IMR-90 (cell line): ENCODE results near the gene GCGR. TPM values are rescaled to one million over a fixed set of nuclear protein-coding genes. Genes with fewer than 3 reads are reported as not detected.

Experiments used
- ATAC-seq: fragments of 200-7000 bp; cut with Tn5 transposase; 2 replicates; pipeline ENCODE4 v1.9.1; 2020; ENCODE audit warnings: low read depth, mild to moderate bottlenecking, moderate library complexity
- BruUV-seq: library from RNA; stranded (reverse); fragments of 400-500 nt; replicated peaks from 2 replicates; lab custom pipeline; 2021; lab: Mats Ljungman, UMichigan
- CTCF ChIA-PET: fragments of 300-600 bp; formaldehyde crosslinking; extraction: SDS; loops from one replicate; lab custom pipeline; 2021; ENCODE audit warnings: antibody characterized with exemption; lab: Yijun Ruan, JAX
- POLR2A ChIA-PET: fragments of 300-600 bp; sonication (Branson Sonifier 250); formaldehyde crosslinking; loops from one replicate; lab custom pipeline; 2022; ENCODE audit warnings: antibody characterized with exemption; ENCODE audit not compliant: unreplicated experiment; lab: Charles Lee
- DNase-seq: peaks from one replicate; pipeline ENCODE4 v3.0.0; 2013
- H2AFZ ChIP-seq: replicated peaks from 2 replicates; pipeline ENCODE3; 2013; ENCODE audit warnings: low read length, mild to moderate bottlenecking; ENCODE audit not compliant: poor library complexity
- H2AK5ac ChIP-seq: 2 replicates; pipeline ENCODE4 v1.6.1; 2013; ENCODE audit warnings: low read depth, low read length, inconsistent platforms
- H2AK9ac ChIP-seq: replicated peaks from 2 replicates; pipeline ENCODE3; 2013; ENCODE audit warnings: mild to moderate bottlenecking, low read depth, low read length, moderate library complexity; ENCODE audit not compliant: poor library complexity
- H2BK120ac ChIP-seq: 2 replicates; pipeline ENCODE4 v1.6.1; 2013; ENCODE audit warnings: low read depth, low read length, inconsistent platforms
- H2BK15ac ChIP-seq: 3 replicates; pipeline ENCODE4 v1.6.1; 2013; ENCODE audit warnings: low read depth, low read length, inconsistent platforms
- H2BK20ac ChIP-seq: 2 replicates; pipeline ENCODE4 v1.6.1; 2013; ENCODE audit warnings: low read depth, mild to moderate bottlenecking, inconsistent platforms, low read length, moderate library complexity
- H2BK5ac ChIP-seq: 2 replicates; pipeline ENCODE4 v1.6.1; 2013; ENCODE audit warnings: mild to moderate bottlenecking, low read depth, low read length, inconsistent platforms; ENCODE audit not compliant: poor library complexity, severe bottlenecking
- H3K14ac ChIP-seq: replicated peaks from 2 replicates; pipeline ENCODE4 v1.6.1; 2013; ENCODE audit warnings: low read depth, low read length, inconsistent platforms
- H3K18ac ChIP-seq: 2 replicates; pipeline ENCODE4 v1.6.1; 2013; ENCODE audit warnings: low read depth, low read length, control low read depth
- H3K23ac ChIP-seq: 2 replicates; pipeline ENCODE4 v1.6.1; 2013; ENCODE audit warnings: low read depth, low read length, inconsistent platforms
- H3K27ac ChIP-seq: 2 replicates; pipeline ENCODE4 v1.5.1; 2013; ENCODE audit warnings: mild to moderate bottlenecking, control low read depth, low read length; ENCODE audit not compliant: insufficient read depth
- H3K27me3 ChIP-seq: 2 replicates; pipeline ENCODE4 v1.6.1; 2013; ENCODE audit warnings: low read length; ENCODE audit not compliant: control insufficient read depth, insufficient read depth
- H3K36me3 ChIP-seq: 2 replicates; pipeline ENCODE4 v1.6.1; 2013; ENCODE audit warnings: low read length, mixed read lengths; ENCODE audit not compliant: control insufficient read depth, insufficient read depth
- H3K4ac ChIP-seq: 2 replicates; pipeline ENCODE4 v1.6.1; 2013; ENCODE audit warnings: low read depth, low read length, inconsistent platforms
- H3K4me1 ChIP-seq: 2 replicates; pipeline ENCODE4 v1.6.1; 2013; ENCODE audit warnings: low read length, mixed read lengths; ENCODE audit not compliant: control insufficient read depth, insufficient read depth
- H3K4me2 ChIP-seq: 2 replicates; pipeline ENCODE4 v1.6.1; 2013; ENCODE audit warnings: low read depth, mild to moderate bottlenecking, control low read depth, low read length, moderate library complexity
- H3K4me3 ChIP-seq: 2 replicates; pipeline ENCODE4 v1.5.1; 2013; ENCODE audit warnings: low read depth, mild to moderate bottlenecking, control low read depth, low read length, moderate library complexity; ENCODE audit not compliant: insufficient read depth
- H3K56ac ChIP-seq: 2 replicates; pipeline ENCODE4 v1.6.1; 2013; ENCODE audit warnings: low read length, inconsistent platforms; ENCODE audit not compliant: insufficient read depth; ENCODE audit errors: extremely low read depth
- H3K79me1 ChIP-seq, 2 experiments: 2 replicates each; pipeline ENCODE4 v1.6.1; 2013; ENCODE audit warnings: low read length in 2 of 2, inconsistent platforms in 1 of 2, low read depth in 1 of 2
- H3K9ac ChIP-seq: 2 replicates; pipeline ENCODE4 v1.6.1; 2013; ENCODE audit warnings: low read depth, low read length, control low read depth
- H3K9me1 ChIP-seq: 2 replicates; pipeline ENCODE4 v1.6.1; 2013; ENCODE audit warnings: low read length, inconsistent platforms; ENCODE audit not compliant: insufficient read depth
- H3K9me3 ChIP-seq: 2 replicates; pipeline ENCODE4 v1.6.1; 2013; ENCODE audit warnings: low read length; ENCODE audit not compliant: control insufficient read depth, insufficient read depth
- H4K20me1 ChIP-seq: 2 replicates; pipeline ENCODE4 v1.6.1; 2013; ENCODE audit warnings: low read length, inconsistent platforms; ENCODE audit not compliant: insufficient read depth
- H4K5ac ChIP-seq: 2 replicates; pipeline ENCODE4 v1.6.1; 2013; ENCODE audit warnings: mild to moderate bottlenecking, low read depth, low read length, control low read depth
- H4K8ac ChIP-seq, 2 experiments: 2 replicates each; pipeline ENCODE4 v1.6.1; 2013; ENCODE audit warnings: low read depth in 2 of 2, low read length in 2 of 2, control low read depth in 1 of 2, inconsistent platforms in 1 of 2
- H4K91ac ChIP-seq: 2 replicates; pipeline ENCODE4 v1.6.1; 2013; ENCODE audit warnings: low read depth, low read length, inconsistent platforms; ENCODE audit not compliant: insufficient read depth
- CEBPB ChIP-seq: IDR thresholded peaks from 2 replicates; pipeline ENCODE4 v1.6.1; 2012; ENCODE audit warnings: low read depth, low read length, improper control_type of control experiment
- CHD1 ChIP-seq: IDR thresholded peaks from 2 replicates; pipeline ENCODE4 v1.6.1; 2012; ENCODE audit warnings: low read depth, low read length, improper control_type of control experiment
- MAZ ChIP-seq: IDR thresholded peaks from 2 replicates; pipeline ENCODE4 v1.6.1; 2012; ENCODE audit warnings: low read depth, mild to moderate bottlenecking, low read length, improper control_type of control experiment, moderate library complexity, borderline replicate concordance
- NFE2L2 ChIP-seq: fragments of 150-350 bp; IDR thresholded peaks from 2 replicates; pipeline ENCODE4 v1.6.1; 2016; ENCODE audit warnings: low read depth, mild to moderate bottlenecking, low read length
- POLR2A ChIP-seq: IDR thresholded peaks from 2 replicates; pipeline ENCODE4 v1.6.1; 2012; ENCODE audit warnings: mild to moderate bottlenecking, low read depth, low read length
- WGBS, 2 experiments: methylation state at CpG; one replicate each; pipeline versions ENCODE4 v1.1.5 to v1.1.7; 2013; ENCODE audit warnings: missing lambda C conversion rate in 2 of 2; ENCODE audit not compliant: insufficient read length in 1 of 2; ENCODE audit errors: extremely low coverage in 2 of 2; 5-methylcytosine and 5-hydroxymethylcytosine counted together
- dilution Hi-C: fragments of 300-500 bp; cut with HindIII; formaldehyde crosslinking; loops from one replicate; pipeline ENCODE4 v1.14.3; 2018; ENCODE audit warnings: low sequenced_read_pairs; ENCODE audit not compliant: unreplicated experiment
- in situ Hi-C: fragments of 300-500 bp; cut with MboI; formaldehyde crosslinking; loops from 3 replicates; pipeline ENCODE4 v1.14.3; 2019; ENCODE audit warnings: low sequenced_read_pairs, inconsistent platforms, mixed read lengths
- intact Hi-C: fragments of 100-400 bp; cut with micrococcal nuclease; formaldehyde crosslinking; loops from 2 replicates; pipeline ENCODE4 v1.10.0; 2022
- polyA plus RNA-seq, 3 experiments: library from polyadenylated mRNA; depleted of rRNA; stranded (reverse); fragments of >200 nt; gene quantifications; 2 replicates each; pipeline ENCODE4 v1.2.3, GENCODE V29; 2012; ENCODE audit warnings: low replicate concordance in 1 of 3
- total RNA-seq: library from RNA; depleted of rRNA; stranded (reverse); fragments of >200 nt; gene quantifications from 2 replicates; pipeline ENCODE4 v1.2.3, GENCODE V29; 2012

Gene GCGR
- total and polyA plus RNA-seq, 2 of the 4 experiments (the other 2 are of a cell fraction), result not detected

DNA sequence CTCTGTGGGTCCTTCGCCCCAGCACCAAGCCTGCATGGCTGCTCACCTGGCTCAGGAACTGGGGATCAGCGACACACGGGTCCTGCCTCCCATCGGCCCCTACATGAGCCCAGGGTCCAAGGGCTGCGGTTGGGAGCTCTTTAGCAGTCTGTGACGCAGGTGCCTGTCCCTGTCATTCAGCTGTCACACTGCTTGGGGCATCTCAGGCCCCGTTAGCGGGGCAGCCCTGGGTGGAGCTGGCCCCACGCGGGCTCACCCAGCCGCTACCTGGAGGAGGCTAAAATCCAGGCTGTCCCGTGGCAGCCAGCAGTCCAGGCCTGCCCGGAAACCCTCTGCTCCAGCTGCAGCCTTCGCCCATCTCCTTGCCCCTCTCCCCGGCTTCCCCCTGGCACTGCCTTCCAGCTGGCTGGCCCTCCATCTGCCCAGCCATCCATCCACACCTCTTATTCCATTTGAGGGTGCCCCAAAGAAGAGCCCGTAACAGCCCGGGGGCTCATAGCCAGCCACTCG, 3.3 kb downstream of the GCGR start:
- Histone ChIP-seq H3K9me1 (no peaks in the 10 kb centered on the region), H2BK15ac (no peak overlapping the region), H3K9ac (no peak overlapping the region), H4K5ac (no peak overlapping the region), H3K4me1 (no peaks in the 10 kb centered on the region), H3K9me3 (peaks cover 3% of the 10 kb centered on the region; the same call in 1 of the 2 replicates), H3K79me1 (no peaks in the 10 kb centered on the region), H3K4me3 (no peak overlapping the region), H2BK20ac (no peak overlapping the region), H3K36me3 (no peaks in the 10 kb centered on the region), H3K4me2 (no peak overlapping the region), H2AK5ac (no peak overlapping the region), H2BK5ac (no peak overlapping the region), H2AFZ (no peak overlapping the region), H3K4ac (no peak overlapping the region), H3K18ac (no peak overlapping the region), H4K91ac (no peak overlapping the region), H2AK9ac (no peak overlapping the region), H4K20me1 (no peaks in the 10 kb centered on the region), H3K27ac (no peak overlapping the region), H3K23ac (no peak overlapping the region), H4K8ac (no peak overlapping the region), H2BK120ac (no peak overlapping the region), H3K14ac (no peak overlapping the region), H3K56ac (no peak overlapping the region), H3K27me3 (peaks cover 72% of the 10 kb centered on the region)
- in situ Hi-C loops, result no loop called here
- BruUV-seq, result no TSS peak
- dilution Hi-C loops, result no loop called here
- ChIA-PET CTCF (no interaction called here), POLR2A (no interaction called here)
- ATAC-seq, result no peak
- intact Hi-C loops, result no loop called here
- no peak for TF ChIP-seq CEBPB
- TF ChIP-seq MAZ, result no peak
- no peak for TF ChIP-seq NFE2L2
- no peak for TF ChIP-seq CHD1
- TF ChIP-seq POLR2A, result no peak
- DNase-seq, result no peak
- 63% methylated on average over 8 of the region's 18 CpGs; no CpG with 5 or more reads in 1 of the 2 experiments for WGBS, 2 experiments
